ENCODE data around the gene COL8A1.
"Not testable (repeated sequence)": the region's sequence is repeated elsewhere in the genome, so short reads cannot be mapped to it uniquely, and the experiment has no call there.

COL8A1 gene

DNA sequence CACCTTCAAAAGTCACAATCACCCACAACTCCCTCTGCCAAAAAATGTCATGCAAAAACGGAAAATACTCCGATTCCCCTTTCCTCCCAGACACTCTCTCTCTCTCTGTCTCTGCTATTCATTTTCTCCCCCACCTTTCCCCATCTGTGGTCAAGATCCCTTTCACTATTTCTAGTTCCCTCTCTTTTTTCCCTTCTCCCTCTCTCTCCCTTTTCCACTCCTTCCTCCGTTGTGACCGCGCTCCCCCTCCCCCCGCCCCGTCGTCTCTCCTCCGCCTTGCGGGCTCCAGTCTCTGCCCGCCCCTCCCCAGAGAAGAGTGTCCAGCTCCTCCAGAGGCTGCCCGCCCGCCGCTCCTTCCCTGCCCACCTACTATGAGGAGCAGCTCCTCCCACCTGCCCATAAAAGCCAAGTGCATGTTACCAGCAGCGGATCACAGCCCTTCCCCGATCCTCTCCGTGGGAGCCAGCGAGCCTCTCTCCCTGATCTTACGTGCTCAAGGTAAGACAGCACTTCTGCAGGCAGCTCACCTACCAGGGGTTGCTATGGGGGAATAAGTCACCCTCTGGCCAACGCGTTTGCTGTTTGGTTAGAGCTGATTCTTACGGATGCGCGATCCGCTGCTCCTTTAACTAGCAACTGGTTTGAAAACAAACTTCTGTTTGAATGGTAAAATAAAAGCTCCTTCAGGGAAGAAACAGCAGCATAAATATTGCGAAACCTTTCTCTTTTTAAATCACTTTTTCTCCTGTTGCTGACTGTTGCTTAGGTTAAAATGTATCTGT is at the start of gene COL8A1:
Gene COL8A1, plus strand, starts transcription at position 428 of the 782 bp plus-strand sequence. CDS start 152,089 bp downstream, outside the sequence.
- peak; percentile 55 for DNase-seq (ENCODE audit: low read depth)

DNA sequence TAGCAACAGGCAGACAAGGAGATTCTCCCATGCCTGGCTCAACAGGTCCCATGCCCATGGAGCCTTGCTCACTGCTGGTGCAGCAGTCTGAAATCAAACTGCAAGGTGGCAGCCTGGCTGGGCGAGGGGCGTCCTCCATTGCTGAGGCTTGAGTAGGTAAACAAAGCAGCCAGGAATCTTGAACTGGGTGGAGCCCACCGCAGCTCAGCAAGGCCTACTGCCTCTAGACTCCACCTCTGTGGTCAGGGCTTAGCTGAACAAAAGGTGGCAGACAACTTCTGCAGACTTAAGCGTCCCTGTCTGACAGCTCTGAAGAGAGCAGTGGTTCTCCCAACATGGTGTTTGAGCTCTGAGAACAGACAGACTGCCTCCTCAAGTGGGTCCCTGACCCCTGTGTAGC is 49.2 kb upstream of the COL8A1 start:
- DNase-seq (ENCODE audit: low read depth) = not testable (repeated sequence)

DNA sequence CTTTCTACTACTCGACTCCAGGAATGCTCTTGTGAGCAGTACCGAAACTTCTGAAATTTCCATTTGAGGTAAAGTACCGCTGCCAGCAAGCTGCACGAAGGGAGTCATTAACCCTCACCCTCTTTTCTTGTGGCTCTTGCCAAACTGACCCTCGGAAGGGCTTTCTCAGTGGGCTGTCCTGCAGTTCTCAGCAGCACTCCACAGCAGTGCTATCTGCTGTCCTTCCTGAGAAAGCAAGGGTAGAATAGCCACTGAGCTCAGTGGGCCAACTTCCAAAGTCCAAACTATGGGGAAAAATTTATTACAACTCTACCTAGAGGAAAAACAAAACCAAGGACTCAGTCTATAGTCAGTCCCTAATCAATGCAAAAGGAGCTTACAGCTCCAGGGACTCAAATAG is 38.5 kb upstream of the COL8A1 start:
- no peak for DNase-seq (ENCODE audit: low read depth)

DNA sequence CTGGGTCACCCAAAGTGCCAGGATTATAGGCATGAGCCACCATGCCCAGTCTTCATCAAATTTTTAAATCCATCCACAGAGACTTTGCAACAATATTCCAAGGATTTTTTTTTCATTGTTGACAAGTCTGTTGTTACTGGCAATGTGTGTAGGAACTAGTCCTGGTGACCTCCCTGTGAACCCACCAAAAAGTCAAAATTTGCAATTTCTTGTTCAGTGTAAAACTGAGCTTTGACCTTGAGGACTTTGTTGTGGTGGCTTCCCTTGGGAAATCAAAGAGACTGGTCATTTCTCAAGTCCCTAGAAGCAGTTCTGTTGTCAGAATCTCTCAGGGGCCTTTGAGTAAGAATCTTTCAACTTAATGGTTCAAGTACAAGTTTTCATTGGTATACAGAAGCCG is 36.9 kb upstream of the COL8A1 start:
- no peak for DNase-seq (ENCODE audit: low read depth)

GRCh38 chr3:99602183-99602582 is 36.2 kb upstream of the COL8A1 start:
- DNase-seq (ENCODE audit: low read depth) = no peak

DNA sequence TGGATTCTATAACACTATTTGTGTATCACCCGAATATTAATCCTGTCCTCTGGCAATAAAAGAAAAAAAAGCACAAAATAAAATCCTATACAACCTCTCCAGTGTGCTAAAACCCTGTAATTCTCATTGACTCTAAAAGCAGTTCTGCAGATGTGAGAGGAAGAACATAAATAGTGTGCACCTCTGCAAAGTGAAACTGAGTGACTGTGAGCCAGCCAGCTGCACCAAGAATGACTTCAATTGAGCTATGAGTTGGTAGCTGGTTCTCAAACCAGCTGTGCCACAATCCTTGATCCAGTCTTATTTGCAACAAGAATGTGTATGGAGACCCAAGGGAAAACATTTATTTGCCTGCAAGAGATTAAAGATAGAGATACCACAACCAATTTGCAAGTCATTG is 31.2 kb upstream of the COL8A1 start:
- no peak for DNase-seq (ENCODE audit: low read depth)

DNA sequence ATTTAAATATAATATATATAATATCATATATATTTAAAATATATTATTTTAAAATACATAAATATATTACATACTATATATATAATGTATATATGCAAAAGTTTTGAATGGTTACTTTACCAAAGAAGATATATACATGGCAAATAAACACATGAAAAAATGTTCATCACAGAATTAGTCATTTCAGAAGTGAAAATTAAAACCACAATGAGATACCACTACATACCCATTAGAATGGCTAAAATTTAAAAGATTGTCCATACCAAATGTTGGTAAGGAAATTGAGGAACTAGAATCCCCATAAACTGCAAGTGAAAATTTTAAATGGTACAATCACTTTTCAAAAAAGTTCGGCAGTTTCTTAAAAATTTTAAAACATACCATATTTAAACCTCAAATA is 23.6 kb upstream of the COL8A1 start:
- no peak for DNase-seq (ENCODE audit: low read depth)

DNA sequence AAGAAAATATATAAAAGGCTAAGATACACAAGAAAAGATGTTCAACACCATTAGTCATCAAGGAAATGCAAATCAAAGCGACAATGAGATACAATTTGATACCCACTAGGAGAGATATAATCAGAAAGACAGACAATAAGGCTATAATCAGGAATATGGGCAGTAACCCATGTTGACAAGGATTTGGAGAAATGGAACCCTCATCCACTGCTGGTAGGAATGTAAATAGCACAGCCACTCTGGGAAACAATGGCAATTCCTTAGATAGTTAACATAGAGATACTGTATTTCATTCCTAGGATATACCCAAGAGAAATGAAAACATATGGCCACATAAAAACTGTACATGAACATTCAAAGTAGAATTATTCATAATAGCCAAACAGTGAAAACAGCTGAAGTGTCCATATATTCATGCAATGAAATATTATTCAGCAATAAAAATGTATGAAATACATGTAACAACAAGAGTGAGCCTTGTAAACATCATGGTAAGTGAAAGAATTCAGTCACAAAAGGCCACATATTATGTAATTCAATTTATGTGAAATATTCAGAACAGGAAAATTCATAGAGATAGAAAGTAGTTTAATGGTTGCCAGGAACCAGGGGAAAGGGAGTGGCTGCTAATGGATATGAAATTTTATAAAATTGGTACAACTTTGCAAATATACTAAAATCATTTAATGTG is 18.2 kb upstream of the COL8A1 start:
- DNase-seq (ENCODE audit: low read depth) = no peak

DNA sequence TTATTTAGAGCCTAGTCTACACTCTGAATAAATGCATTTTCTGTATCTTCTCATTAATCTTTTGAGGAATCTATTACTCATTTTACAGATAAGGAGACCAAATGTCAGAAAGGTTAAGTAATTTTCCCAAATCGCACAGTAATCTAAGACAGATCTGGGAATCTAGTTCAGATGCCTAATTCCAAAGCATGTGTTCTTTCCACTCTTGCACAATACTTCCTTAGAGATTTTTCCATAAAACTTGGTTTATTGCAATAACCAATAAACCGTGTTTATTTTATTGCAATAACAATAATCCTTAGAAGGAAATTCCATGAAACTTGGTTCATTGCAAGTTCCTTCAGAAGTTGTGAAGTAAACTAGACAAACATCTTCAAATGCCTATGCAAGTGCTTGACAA is 17.4 kb upstream of the COL8A1 start:
- DNase-seq (ENCODE audit: low read depth) = no peak

GRCh38 chr3:99624496-99625236 is 13.7 kb upstream of the COL8A1 start:
- DNase-seq (ENCODE audit: low read depth) = no peak

DNA sequence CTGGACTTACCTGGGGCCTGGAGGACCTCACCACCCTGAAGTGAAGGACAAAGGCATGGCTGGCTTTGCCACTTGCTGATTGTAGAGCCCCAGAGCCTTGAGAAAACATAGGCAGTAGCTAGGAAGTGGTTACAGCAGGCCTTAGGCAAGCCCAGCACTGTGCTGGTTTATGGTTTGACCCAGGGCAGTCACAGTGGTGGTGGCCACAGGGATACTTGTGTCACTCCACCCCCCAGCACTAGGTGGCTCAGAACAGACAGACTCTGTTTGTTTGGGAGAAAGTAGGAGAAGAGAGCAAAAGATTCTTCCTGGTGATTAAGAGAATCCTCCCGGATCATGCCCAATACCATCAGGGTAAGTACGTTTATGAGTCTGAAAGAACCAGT is 13.2 kb upstream of the COL8A1 start:
- DNase-seq (ENCODE audit: low read depth) = no peak

DNA sequence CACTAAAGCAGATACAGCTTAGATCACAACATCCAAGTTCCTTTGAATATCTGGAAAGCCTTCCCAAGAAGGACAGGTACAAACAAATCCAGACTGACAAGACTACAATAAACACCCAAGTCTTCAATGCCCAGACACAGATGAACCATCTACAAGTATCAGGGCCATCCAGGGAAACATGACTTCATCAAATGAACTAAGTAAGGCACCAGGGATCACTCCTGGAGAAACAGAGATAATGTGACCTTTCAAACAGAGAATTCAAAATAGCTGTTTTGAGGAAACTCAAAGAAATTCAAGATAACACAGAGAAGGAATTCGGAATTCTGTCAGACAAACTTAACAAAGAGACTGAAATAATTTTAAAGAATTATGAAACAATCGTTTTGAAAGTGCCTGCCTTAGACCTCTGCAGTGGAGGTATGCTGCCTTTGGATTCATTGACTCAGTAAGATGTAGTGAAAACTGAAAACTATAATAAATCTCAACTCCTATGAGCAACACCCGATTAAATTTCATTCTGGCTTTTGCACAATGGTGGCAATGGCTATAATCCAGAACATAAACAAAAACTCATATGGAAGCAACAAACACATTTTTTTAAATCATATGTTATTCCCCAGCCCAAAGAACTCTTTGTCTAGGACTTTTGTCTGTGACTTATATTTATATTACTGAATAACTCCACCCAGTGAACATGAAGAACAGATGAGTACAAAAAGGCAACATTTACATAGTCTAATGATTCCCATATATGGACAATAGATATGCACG is 12.6 kb upstream of the COL8A1 start:
- DNase-seq (ENCODE audit: low read depth) = peak; percentile 72

DNA sequence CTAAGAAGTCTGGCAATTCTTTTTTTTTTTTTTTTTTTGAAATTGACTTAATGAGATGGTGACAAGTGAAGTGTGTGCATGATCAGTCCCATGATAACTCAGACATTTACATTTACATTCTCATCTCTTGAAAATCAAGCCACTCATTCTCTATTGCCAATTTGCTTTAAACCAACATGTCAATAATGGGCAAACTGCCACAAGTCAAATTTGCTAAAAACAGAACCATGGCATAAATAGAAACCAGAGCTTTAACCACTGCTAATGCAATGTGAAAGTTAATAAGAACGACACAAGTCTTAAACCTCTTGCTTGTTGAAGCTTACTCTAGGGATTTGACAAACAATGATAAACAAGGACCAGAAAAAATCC is 12.0 kb upstream of the COL8A1 start:
- DNase-seq (ENCODE audit: low read depth) = no peak

GRCh38 chr3:99627062-99627826 is 11.2 kb upstream of the COL8A1 start:
- no peak for DNase-seq (ENCODE audit: low read depth)

DNA sequence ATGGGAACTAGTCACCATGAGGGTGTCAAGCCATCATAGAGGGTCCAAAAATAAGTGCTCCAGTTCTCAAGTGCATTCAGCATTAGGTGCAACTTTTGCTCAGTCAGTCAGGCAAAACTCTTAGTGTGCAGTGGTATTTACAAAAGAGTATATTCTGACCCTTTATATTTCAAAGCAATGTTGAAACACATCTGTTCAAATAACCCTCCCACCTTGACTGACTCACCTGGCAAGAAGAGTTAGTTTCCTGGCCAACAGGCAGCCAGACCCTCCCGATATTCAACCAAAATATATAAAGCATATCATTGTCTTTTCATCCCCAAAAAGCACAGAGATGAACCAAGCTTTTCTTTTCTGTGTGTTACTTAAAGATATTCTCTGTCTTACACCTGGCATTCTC is 7.6 kb upstream of the COL8A1 start:
- DNase-seq (ENCODE audit: low read depth) = no peak

DNA sequence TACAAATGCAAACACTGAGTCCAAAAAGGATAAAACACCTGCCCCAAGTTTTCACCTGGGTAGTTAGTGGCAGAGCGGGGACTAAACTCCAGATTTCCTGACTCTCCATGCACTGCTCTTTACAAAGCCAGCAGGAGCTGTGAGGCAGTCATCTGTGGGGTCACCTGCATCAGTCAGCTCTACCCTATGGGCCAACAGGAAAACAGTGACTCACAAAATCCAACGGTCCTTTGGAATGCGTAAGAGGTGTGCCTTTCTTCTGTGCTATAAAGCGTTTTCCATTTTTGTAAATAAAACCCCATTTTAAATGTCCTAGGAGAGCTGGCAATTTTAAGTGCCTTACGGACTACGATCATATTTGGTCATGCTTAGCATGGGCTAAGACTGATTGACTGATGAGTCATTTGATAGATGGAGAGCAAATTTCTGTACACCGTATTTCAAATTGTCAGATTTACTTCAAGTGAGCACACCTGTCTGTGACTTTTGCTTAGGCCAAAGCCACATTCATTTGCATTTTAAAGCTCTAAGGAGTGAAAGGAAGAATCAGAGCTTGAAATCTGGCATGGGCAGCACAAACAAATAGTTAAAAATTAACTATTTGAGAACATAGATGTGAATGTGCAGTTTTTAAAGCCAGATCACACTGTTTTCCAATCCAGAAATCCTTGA is 4.4 kb upstream of the COL8A1 start:
- DNase-seq (ENCODE audit: low read depth) = no peak

- DNase-seq (ENCODE audit: low read depth) = no peak
Measured at GRCh38 chr3:99634881-99635280, 3.5 kb upstream of the COL8A1 start.

DNA sequence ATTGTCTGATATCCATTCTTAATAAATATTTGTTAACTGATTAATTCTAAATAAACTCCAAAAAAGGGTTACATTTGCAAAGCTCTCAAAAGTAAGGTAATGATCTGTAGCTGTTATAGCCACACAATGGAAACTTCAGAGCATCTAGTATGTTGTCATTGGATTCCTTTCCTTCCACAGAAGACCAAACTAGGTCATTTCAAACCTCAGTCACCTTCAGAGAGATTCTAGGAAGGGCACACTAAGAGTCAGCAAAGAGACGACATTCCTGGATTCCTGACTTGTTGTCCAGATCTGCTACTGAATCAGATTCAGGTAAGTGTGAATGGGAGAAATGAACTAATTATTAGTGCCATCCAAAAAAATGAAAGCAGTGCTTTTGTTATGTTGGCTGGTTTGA is 3.0 kb upstream of the COL8A1 start:
- no peak for DNase-seq (ENCODE audit: low read depth)

GRCh38 chr3:99637016-99637367 is 1.4 kb upstream of the COL8A1 start:
- DNase-seq (ENCODE audit: low read depth) = peak; percentile 37

- DNase-seq (ENCODE audit: low read depth) = peak; percentile 48
Measured at GRCh38 chr3:99637368-99638111, 854 bp upstream of the COL8A1 start.
